OCI-LY7 (cell line): ENCODE measurements around the gene TRA2A.

Experiments used
- CTCF ChIP-seq: fragments of 200-600 bp; sonication (generic); conservative IDR thresholded peaks from 2 replicates; pipeline ENCODE4 v1.5.1; 2014; ENCODE audit warnings: mild to moderate bottlenecking, antibody characterized with exemption, low read length, moderate library complexity, mixed read lengths
- EZH2phosphoT487 ChIP-seq: fragments of 200-600 bp; sonication (generic); IDR thresholded peaks from 2 replicates; pipeline ENCODE4 v1.6.1; 2018; ENCODE audit warnings: low read depth, borderline replicate concordance, mild to moderate bottlenecking, mixed run types, antibody characterized with exemption, low read length, moderate library complexity, mixed read lengths

- TF ChIP-seq CTCF (no peak), EZH2phosphoT487 (no peak)
These were observed 58.0 kb downstream of the TRA2A start for GRCh38 chr7:23473844-23474093.
